Liver (tissue), 9 donors: ENCODE data around the gene ZDHHC22. TPM values are rescaled to one million over a fixed set of nuclear protein-coding genes. Genes with fewer than 3 reads are reported as not detected.

Experiments used
- DNase-seq: peaks from one replicate; pipeline ENCODE4 v3.0.0-alpha.2; 2017; ENCODE audit warnings: low spot score
- H3K27ac ChIP-seq, 2 donors: one replicate each; pipeline ENCODE4 v1.7.0; 2013; ENCODE audit warnings: inconsistent platforms in 2 of 2, low read length in 2 of 2, control low read depth in 1 of 2, low read depth in 1 of 2, mild to moderate bottlenecking in 1 of 2
- H3K27me3 ChIP-seq, 4 donors: one replicate each; pipeline versions ENCODE4 v1.6.1 to v1.7.0; 2013; ENCODE audit warnings: low read length in 3 of 4, inconsistent platforms in 1 of 4, mild to moderate bottlenecking in 1 of 4, moderate library complexity in 1 of 4; ENCODE audit not compliant: control insufficient read depth in 4 of 4, insufficient read depth in 4 of 4
- H3K36me3 ChIP-seq, 4 donors: one replicate each; pipeline versions ENCODE4 v1.6.1 to v1.7.0; 2013; ENCODE audit warnings: low read length in 3 of 4, mild to moderate bottlenecking in 3 of 4, low read depth in 1 of 4, moderate library complexity in 1 of 4; ENCODE audit not compliant: control insufficient read depth in 4 of 4, insufficient read depth in 3 of 4
- H3K4me1 ChIP-seq, 4 donors: one replicate each; pipeline versions ENCODE4 v1.6.1 to v1.7.0; 2013; ENCODE audit warnings: low read length in 3 of 4, mild to moderate bottlenecking in 3 of 4, moderate library complexity in 1 of 4; ENCODE audit not compliant: control insufficient read depth in 4 of 4, insufficient read depth in 4 of 4
- H3K4me3 ChIP-seq, 3 donors: one replicate each; pipeline versions ENCODE4 v1.6.1 to v1.7.0; 2013; ENCODE audit warnings: low read length in 3 of 3, control low read depth in 1 of 3, low read depth in 1 of 3, mild to moderate bottlenecking in 1 of 3
- H3K9ac ChIP-seq, 2 donors: one replicate each; pipeline ENCODE4 v1.7.0; 2013; ENCODE audit warnings: low read length in 2 of 2, mild to moderate bottlenecking in 2 of 2, moderate library complexity in 2 of 2, control low read depth in 1 of 2, low read depth in 1 of 2
- H3K9me3 ChIP-seq, 4 donors: one replicate each; pipeline versions ENCODE4 v1.6.1 to v1.7.0; 2013; ENCODE audit warnings: low read length in 3 of 4; ENCODE audit not compliant: control insufficient read depth in 4 of 4
- FOXA1 ChIP-seq: IDR thresholded peaks from 2 replicates; pipeline ENCODE4 v1.6.1; 2016; ENCODE audit warnings: antibody characterized with exemption
- FOXA2 ChIP-seq: IDR thresholded peaks from 2 replicates; pipeline ENCODE4 v1.6.1; 2016; ENCODE audit warnings: antibody characterized with exemption
- GABPA ChIP-seq, 2 donors: IDR thresholded peaks in 1 of 2; conservative IDR thresholded peaks in 1 of 2; 2 replicates each; pipeline ENCODE4 v1.6.1; 2016; ENCODE audit warnings: antibody characterized with exemption in 2 of 2, mild to moderate bottlenecking in 1 of 2, moderate library complexity in 1 of 2
- HNF4A ChIP-seq, 2 donors: conservative IDR thresholded peaks; 2 replicates each; pipeline ENCODE4 v1.6.1; 2016; ENCODE audit warnings: antibody characterized with exemption in 2 of 2, mild to moderate bottlenecking in 2 of 2
- HNF4G ChIP-seq: IDR thresholded peaks from 2 replicates; pipeline ENCODE4 v1.6.1; 2016; ENCODE audit warnings: antibody characterized with exemption
- JUND ChIP-seq, 2 donors: IDR thresholded peaks; 2 replicates each; pipeline ENCODE4 v1.6.1; 2016; ENCODE audit warnings: antibody characterized with exemption in 2 of 2
- NR2F2 ChIP-seq: IDR thresholded peaks from 2 replicates; pipeline ENCODE4 v1.6.1; 2016; ENCODE audit warnings: antibody characterized with exemption
- RAD21 ChIP-seq, 2 donors: IDR thresholded peaks; 2 replicates each; pipeline ENCODE4 v1.6.1; 2016; ENCODE audit warnings: antibody characterized with exemption in 2 of 2, mild to moderate bottlenecking in 2 of 2
- RXRA ChIP-seq, 2 donors: IDR thresholded peaks; 2 replicates each; pipeline ENCODE4 v1.6.1; 2017 to 2018; ENCODE audit warnings: antibody characterized with exemption in 2 of 2, mild to moderate bottlenecking in 1 of 2
- TAF1 ChIP-seq: conservative IDR thresholded peaks from 2 replicates; pipeline ENCODE4 v1.6.1; 2016; ENCODE audit warnings: antibody characterized with exemption, mild to moderate bottlenecking
- YY1 ChIP-seq: IDR thresholded peaks from 2 replicates; pipeline ENCODE4 v1.6.1; 2016; ENCODE audit warnings: antibody characterized with exemption, mild to moderate bottlenecking
- WGBS: extraction: QIAGEN DNeasy Blood & Tissue Kit; methylation state at CpG from one replicate; pipeline ENCODE4 v1.1.7; 2013; 5-methylcytosine and 5-hydroxymethylcytosine counted together
- polyA plus RNA-seq, 2 donors: library from polyadenylated mRNA; stranded (reverse) in 1 of 2; unstranded in 1 of 2; fragments of 200-250 nt in 1 of 2; fragments of >200 nt in 1 of 2; fragmentation: Nextera tagmentation in 1 of 2; extraction: Ambion mirVana in 1 of 2; gene quantifications; one replicate each; pipeline versions ENCODE4 v1.2.1 to v1.2.3, GENCODE V29; 2013 to 2015
- total RNA-seq, 2 donors: library from RNA; depleted of rRNA; stranded (reverse); fragments of >200 nt; gene quantifications; one replicate each; pipeline ENCODE4 v1.2.3, GENCODE V29; 2014
- TF ChIP-seq, protein P1 (sequence below): IDR thresholded peaks from 2 replicates; pipeline ENCODE4 v1.6.1; 2016; ENCODE audit warnings: antibody characterized with exemption
- TF ChIP-seq, protein P2 (sequence below): IDR thresholded peaks from 2 replicates; pipeline ENCODE4 v1.6.1; 2016; ENCODE audit warnings: antibody characterized with exemption
- TF ChIP-seq, protein P3 (sequence below): fragments of 150-350 bp; IDR thresholded peaks from 2 replicates; pipeline ENCODE4 v1.5.1; 2017; ENCODE audit warnings: improper control_type of control experiment, low read depth, low read length; ENCODE audit not compliant: missing input control
- TF ChIP-seq, protein P4 (sequence below): IDR thresholded peaks from 2 replicates; pipeline ENCODE4 v1.6.1; 2016; ENCODE audit warnings: antibody characterized with exemption, mild to moderate bottlenecking
- donor health status: healthy.
- donor health status: healthy.
- donor health status: healthy.
- donor health status: healthy.
- donor health status: healthy.

Gene ZDHHC22
- total and polyA plus RNA-seq, 4 donors: not detected

DNA sequence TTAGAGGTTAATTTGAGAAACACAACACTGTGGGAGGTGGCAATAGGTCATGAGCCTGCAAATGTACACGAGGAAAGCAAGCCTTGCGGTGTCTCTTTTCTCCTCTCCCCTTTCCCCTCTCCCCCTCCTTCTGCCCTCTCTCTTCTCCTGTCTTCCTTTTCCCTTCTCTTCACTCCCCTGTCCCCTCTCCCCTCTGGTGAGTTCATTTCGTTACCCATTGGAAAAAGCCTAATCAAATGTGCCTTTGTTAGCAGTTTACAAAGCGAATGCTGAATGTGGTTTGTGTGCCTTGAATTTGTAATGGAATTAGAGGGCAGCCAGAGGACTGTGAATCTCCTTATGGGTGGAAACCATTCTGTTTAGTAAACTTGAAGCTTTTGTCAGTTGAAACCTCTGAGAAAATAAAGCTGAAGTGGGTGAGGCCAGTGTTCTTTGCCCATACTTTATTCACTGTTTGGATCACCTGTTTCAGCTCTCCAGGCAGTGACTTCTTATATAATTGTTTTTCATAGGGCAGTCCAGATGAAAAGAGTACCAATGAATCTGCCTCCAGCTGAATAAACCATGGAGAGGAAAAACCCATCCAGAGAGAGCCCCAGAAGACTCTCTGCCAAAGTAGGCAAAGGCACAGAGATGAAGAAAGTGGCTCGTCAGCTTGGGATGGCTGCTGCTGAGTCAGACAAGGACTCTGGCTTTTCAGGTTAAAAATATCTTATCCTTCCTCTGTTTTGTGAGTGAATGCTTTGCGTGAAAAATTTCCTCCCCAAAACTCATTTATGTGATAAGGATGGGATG, 36.2 kb downstream of the ZDHHC22 start:
- Histone ChIP-seq H3K27ac (no peak overlapping the region), H3K36me3 (peaks cover 4 to 37% (median 23%) of the 10 kb centered on the region in 4 donors), H3K4me1 (peaks cover 0 to 14% (median 8%) of the 10 kb centered on the region in 4 donors), H3K9ac (no peak overlapping the region), H3K4me3 (no peak overlapping the region), H3K9me3 (no peaks in the 10 kb centered on the region), H3K27me3 (no peaks in the 10 kb centered on the region)
- WGBS: 81% methylated on average over 6 of the region's 6 CpGs
- no peak for DNase-seq
- TF ChIP-seq, protein P1, sequence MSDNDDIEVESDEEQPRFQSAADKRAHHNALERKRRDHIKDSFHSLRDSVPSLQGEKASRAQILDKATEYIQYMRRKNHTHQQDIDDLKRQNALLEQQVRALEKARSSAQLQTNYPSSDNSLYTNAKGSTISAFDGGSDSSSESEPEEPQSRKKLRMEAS: no peak
- TF ChIP-seq NR2F2 (no peak), YY1 (no peak), RXRA (IDR thresholded peaks at IDR 0.05) (no peak), TAF1 (no peak), JUND (IDR thresholded peaks at IDR 0.05) (no peak), GABPA (IDR thresholded peaks at IDR 0.05 in 1 of 2, conservative IDR thresholded peaks at IDR 0.05 in 1 of 2) (no peak), HNF4G (no peak), HNF4A (conservative IDR thresholded peaks at IDR 0.05) (no peak)
- TF ChIP-seq, protein P2, sequence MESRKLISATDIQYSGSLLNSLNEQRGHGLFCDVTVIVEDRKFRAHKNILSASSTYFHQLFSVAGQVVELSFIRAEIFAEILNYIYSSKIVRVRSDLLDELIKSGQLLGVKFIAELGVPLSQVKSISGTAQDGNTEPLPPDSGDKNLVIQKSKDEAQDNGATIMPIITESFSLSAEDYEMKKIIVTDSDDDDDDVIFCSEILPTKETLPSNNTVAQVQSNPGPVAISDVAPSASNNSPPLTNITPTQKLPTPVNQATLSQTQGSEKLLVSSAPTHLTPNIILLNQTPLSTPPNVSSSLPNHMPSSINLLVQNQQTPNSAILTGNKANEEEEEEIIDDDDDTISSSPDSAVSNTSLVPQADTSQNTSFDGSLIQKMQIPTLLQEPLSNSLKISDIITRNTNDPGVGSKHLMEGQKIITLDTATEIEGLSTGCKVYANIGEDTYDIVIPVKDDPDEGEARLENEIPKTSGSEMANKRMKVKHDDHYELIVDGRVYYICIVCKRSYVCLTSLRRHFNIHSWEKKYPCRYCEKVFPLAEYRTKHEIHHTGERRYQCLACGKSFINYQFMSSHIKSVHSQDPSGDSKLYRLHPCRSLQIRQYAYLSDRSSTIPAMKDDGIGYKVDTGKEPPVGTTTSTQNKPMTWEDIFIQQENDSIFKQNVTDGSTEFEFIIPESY: no peak
- TF ChIP-seq, protein P3, sequence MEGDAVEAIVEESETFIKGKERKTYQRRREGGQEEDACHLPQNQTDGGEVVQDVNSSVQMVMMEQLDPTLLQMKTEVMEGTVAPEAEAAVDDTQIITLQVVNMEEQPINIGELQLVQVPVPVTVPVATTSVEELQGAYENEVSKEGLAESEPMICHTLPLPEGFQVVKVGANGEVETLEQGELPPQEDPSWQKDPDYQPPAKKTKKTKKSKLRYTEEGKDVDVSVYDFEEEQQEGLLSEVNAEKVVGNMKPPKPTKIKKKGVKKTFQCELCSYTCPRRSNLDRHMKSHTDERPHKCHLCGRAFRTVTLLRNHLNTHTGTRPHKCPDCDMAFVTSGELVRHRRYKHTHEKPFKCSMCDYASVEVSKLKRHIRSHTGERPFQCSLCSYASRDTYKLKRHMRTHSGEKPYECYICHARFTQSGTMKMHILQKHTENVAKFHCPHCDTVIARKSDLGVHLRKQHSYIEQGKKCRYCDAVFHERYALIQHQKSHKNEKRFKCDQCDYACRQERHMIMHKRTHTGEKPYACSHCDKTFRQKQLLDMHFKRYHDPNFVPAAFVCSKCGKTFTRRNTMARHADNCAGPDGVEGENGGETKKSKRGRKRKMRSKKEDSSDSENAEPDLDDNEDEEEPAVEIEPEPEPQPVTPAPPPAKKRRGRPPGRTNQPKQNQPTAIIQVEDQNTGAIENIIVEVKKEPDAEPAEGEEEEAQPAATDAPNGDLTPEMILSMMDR: no peak
- TF ChIP-seq, protein P4, sequence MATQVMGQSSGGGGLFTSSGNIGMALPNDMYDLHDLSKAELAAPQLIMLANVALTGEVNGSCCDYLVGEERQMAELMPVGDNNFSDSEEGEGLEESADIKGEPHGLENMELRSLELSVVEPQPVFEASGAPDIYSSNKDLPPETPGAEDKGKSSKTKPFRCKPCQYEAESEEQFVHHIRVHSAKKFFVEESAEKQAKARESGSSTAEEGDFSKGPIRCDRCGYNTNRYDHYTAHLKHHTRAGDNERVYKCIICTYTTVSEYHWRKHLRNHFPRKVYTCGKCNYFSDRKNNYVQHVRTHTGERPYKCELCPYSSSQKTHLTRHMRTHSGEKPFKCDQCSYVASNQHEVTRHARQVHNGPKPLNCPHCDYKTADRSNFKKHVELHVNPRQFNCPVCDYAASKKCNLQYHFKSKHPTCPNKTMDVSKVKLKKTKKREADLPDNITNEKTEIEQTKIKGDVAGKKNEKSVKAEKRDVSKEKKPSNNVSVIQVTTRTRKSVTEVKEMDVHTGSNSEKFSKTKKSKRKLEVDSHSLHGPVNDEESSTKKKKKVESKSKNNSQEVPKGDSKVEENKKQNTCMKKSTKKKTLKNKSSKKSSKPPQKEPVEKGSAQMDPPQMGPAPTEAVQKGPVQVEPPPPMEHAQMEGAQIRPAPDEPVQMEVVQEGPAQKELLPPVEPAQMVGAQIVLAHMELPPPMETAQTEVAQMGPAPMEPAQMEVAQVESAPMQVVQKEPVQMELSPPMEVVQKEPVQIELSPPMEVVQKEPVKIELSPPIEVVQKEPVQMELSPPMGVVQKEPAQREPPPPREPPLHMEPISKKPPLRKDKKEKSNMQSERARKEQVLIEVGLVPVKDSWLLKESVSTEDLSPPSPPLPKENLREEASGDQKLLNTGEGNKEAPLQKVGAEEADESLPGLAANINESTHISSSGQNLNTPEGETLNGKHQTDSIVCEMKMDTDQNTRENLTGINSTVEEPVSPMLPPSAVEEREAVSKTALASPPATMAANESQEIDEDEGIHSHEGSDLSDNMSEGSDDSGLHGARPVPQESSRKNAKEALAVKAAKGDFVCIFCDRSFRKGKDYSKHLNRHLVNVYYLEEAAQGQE: no peak

DNA sequence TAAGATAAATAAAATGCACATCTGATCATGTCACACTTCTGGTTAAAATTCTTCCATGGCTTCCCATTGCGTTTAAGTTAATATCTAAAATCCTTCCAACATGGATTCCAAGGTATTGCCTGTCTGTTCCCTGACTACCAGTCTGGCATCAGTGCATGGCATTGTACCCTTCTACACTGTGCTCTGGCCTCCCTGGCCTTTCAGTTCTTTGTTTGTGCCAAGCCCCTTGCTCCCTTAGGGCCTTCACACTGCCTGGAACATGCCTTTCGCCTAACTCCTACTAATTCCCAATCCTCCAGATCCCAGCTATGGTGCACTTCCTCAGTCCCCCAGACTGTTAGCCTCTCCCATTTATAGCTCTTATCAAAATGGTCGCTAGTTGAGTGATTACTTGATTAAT, 37.2 kb downstream of the ZDHHC22 start:
- TF ChIP-seq FOXA2 (no peak), RAD21 (IDR thresholded peaks at IDR 0.05) (no peak), FOXA1 (no peak)
- no peak overlapping the region for H3K27ac ChIP-seq
- H3K4me3 ChIP-seq: no peak overlapping the region
- peaks cover 2 to 20% (median 12%) of the 10 kb centered on the region in 4 donors for H3K4me1 ChIP-seq
- 87% methylated on average over 3 of the region's 3 CpGs for WGBS
- H3K27me3 ChIP-seq: no peaks in the 10 kb centered on the region
- no peak overlapping the region for H3K9ac ChIP-seq
- H3K9me3 ChIP-seq: no peaks in the 10 kb centered on the region
- H3K36me3 ChIP-seq: peaks cover 4 to 27% (median 14%) of the 10 kb centered on the region in 4 donors
- no peak for DNase-seq
